H9 (cell line): ENCODE measurements around the gene TP53TG5. TPM values are rescaled to one million over a fixed set of nuclear protein-coding genes. Genes with fewer than 3 reads are reported as not detected.

Experiments used
- DNase-seq: peaks from one replicate; pipeline ENCODE4 v3.0.0-alpha.2; 2017
- H2AFZ ChIP-seq: one replicate; pipeline ENCODE4 v1.6.1; 2013; ENCODE audit warnings: mild to moderate bottlenecking, low read length, control low read depth, moderate library complexity
- H2AK5ac ChIP-seq: 2 replicates; pipeline ENCODE4 v1.6.1; 2013; ENCODE audit warnings: low read length, control low read depth, mixed read lengths; ENCODE audit not compliant: insufficient read length
- H2BK120ac ChIP-seq: one replicate; pipeline ENCODE4 v1.6.1; 2013; ENCODE audit warnings: low read depth, mild to moderate bottlenecking, low read length, control low read depth, inconsistent platforms; ENCODE audit not compliant: poor library complexity, severe bottlenecking
- H2BK12ac ChIP-seq: 2 replicates; pipeline ENCODE4 v1.6.1; 2013; ENCODE audit warnings: low read length, control low read depth, mixed read lengths, low read depth; ENCODE audit not compliant: insufficient read length
- H2BK15ac ChIP-seq: 2 replicates; pipeline ENCODE4 v1.6.1; 2013; ENCODE audit warnings: low read depth, low read length, control low read depth
- H2BK20ac ChIP-seq: one replicate; pipeline ENCODE4 v1.6.1; 2013; ENCODE audit warnings: low read depth, mild to moderate bottlenecking, low read length, control low read depth, inconsistent platforms; ENCODE audit not compliant: poor library complexity, severe bottlenecking
- H2BK5ac ChIP-seq: 2 replicates; pipeline ENCODE4 v1.6.1; 2013; ENCODE audit warnings: low read length, control low read depth, mixed read lengths; ENCODE audit not compliant: insufficient read length
- H3K14ac ChIP-seq: 2 replicates; pipeline ENCODE4 v1.6.1; 2013; ENCODE audit warnings: low read length, control low read depth; ENCODE audit not compliant: insufficient read depth
- H3K18ac ChIP-seq: 2 replicates; pipeline ENCODE4 v1.6.1; 2013; ENCODE audit warnings: low read depth, mild to moderate bottlenecking, mixed read lengths, low read length, control low read depth; ENCODE audit not compliant: insufficient read length
- H3K23ac ChIP-seq: 2 replicates; pipeline ENCODE4 v1.6.1; 2013; ENCODE audit warnings: low read length, control low read depth, mixed read lengths, low read depth; ENCODE audit not compliant: insufficient read length
- H3K23me2 ChIP-seq: 2 replicates; pipeline ENCODE4 v1.6.1; 2013; ENCODE audit warnings: low read depth, mild to moderate bottlenecking, mixed read lengths, low read length, control low read depth; ENCODE audit not compliant: insufficient read length, poor library complexity, severe bottlenecking
- H3K27ac ChIP-seq: 2 replicates; pipeline ENCODE4 v1.5.1; 2013; ENCODE audit warnings: low read length, control low read depth, mixed read lengths, low read depth; ENCODE audit not compliant: insufficient read length
- H3K27me3 ChIP-seq: 2 replicates; pipeline ENCODE4 v1.6.1; 2013; ENCODE audit warnings: low read length, control low read depth, inconsistent platforms; ENCODE audit not compliant: insufficient read depth
- H3K4ac ChIP-seq: 2 replicates; pipeline ENCODE4 v1.6.1; 2013; ENCODE audit warnings: low read depth, mild to moderate bottlenecking, control low read depth, inconsistent platforms, low read length, moderate library complexity
- H3K4me1 ChIP-seq: 2 replicates; pipeline ENCODE4 v1.6.1; 2013; ENCODE audit warnings: low read length, control low read depth, inconsistent platforms; ENCODE audit not compliant: insufficient read depth
- H3K4me2 ChIP-seq: 2 replicates; pipeline ENCODE4 v1.6.1; 2013; ENCODE audit warnings: low read length, control low read depth, mixed read lengths; ENCODE audit not compliant: insufficient read length, insufficient read depth
- H3K56ac ChIP-seq: 2 replicates; pipeline ENCODE4 v1.6.1; 2013; ENCODE audit warnings: low read depth, mild to moderate bottlenecking, mixed read lengths, low read length, control low read depth; ENCODE audit not compliant: insufficient read length
- H3K79me1 ChIP-seq: 2 replicates; pipeline ENCODE4 v1.6.1; 2013; ENCODE audit warnings: low read depth, mild to moderate bottlenecking, moderate library complexity, low read length, control low read depth, inconsistent platforms; ENCODE audit not compliant: insufficient read depth, poor library complexity, severe bottlenecking
- H3K79me2 ChIP-seq: 2 replicates; pipeline ENCODE4 v1.6.1; 2013; ENCODE audit warnings: low read length, control low read depth, inconsistent platforms; ENCODE audit not compliant: insufficient read depth
- H3K9ac ChIP-seq: 2 replicates; pipeline ENCODE4 v1.6.1; 2013; ENCODE audit warnings: low read length, control low read depth, mixed read lengths; ENCODE audit not compliant: insufficient read length; ENCODE audit errors: extremely low read depth
- H3K9me3 ChIP-seq: one replicate; pipeline ENCODE4 v1.6.1; 2013; ENCODE audit warnings: low read depth, low read length, inconsistent platforms; ENCODE audit not compliant: control insufficient read depth
- H3T11ph ChIP-seq: one replicate; pipeline ENCODE4 v1.6.1; 2013; ENCODE audit warnings: mild to moderate bottlenecking, low read length, control low read depth, inconsistent platforms
- H4K20me1 ChIP-seq: one replicate; pipeline ENCODE4 v1.6.1; 2013; ENCODE audit not compliant: control insufficient read depth, insufficient read length, insufficient read depth
- H4K5ac ChIP-seq: 2 replicates; pipeline ENCODE4 v1.6.1; 2013; ENCODE audit warnings: low read depth, mild to moderate bottlenecking, mixed read lengths, low read length, control low read depth; ENCODE audit not compliant: insufficient read length
- H4K8ac ChIP-seq: replicated peaks from 2 replicates; pipeline ENCODE4 v1.6.1; 2013; ENCODE audit warnings: low read length, control low read depth, mixed read lengths, low read depth; ENCODE audit not compliant: insufficient read length
- H4K91ac ChIP-seq: 2 replicates; pipeline ENCODE4 v1.6.1; 2013; ENCODE audit warnings: low read depth, mild to moderate bottlenecking, moderate library complexity, mixed read lengths, low read length, control low read depth; ENCODE audit not compliant: insufficient read length
- H3K27ac Mint-ChIP-seq, 3 experiments: 2 replicates in 2 of 3; 3 replicates in 1 of 3; pipeline ENCODE4 v1.8.0; 2020 to 2021; ENCODE audit warnings: mixed read lengths in 3 of 3, mild to moderate bottlenecking in 1 of 3, moderate library complexity in 1 of 3
- H3K27me3 Mint-ChIP-seq: 2 replicates; pipeline ENCODE4 v1.8.0; 2021; ENCODE audit warnings: low read depth, mild to moderate bottlenecking, moderate library complexity, mixed read lengths
- H3K36me3 Mint-ChIP-seq, 3 experiments: 2 replicates in 2 of 3; 3 replicates in 1 of 3; pipeline ENCODE4 v1.8.0; 2020 to 2021; ENCODE audit warnings: low read depth in 3 of 3, mixed read lengths in 3 of 3; ENCODE audit not compliant: insufficient read depth in 1 of 3
- H3K4me1 Mint-ChIP-seq, 2 experiments: 2 replicates each; pipeline ENCODE4 v1.8.0; 2020; ENCODE audit warnings: mixed read lengths in 2 of 2
- H3K4me3 Mint-ChIP-seq, 2 experiments: 2 replicates in 1 of 2; 3 replicates in 1 of 2; pipeline ENCODE4 v1.8.0; 2020 to 2021; ENCODE audit warnings: mild to moderate bottlenecking in 2 of 2, mixed read lengths in 2 of 2, moderate library complexity in 1 of 2
- H3K9me3 Mint-ChIP-seq, 2 experiments: 2 replicates in 1 of 2; 3 replicates in 1 of 2; pipeline ENCODE4 v1.8.0; 2020; ENCODE audit warnings: mild to moderate bottlenecking in 2 of 2, mixed read lengths in 2 of 2, moderate library complexity in 1 of 2
- WGBS: extraction: QIAGEN DNeasy Blood & Tissue Kit; methylation state at CpG from one replicate; pipeline ENCODE4 v1.1.7; 2013; ENCODE audit warnings: missing lambda C conversion rate, low lambda C conversion rate, mixed read lengths; ENCODE audit not compliant: insufficient read length; ENCODE audit errors: extremely low coverage; 5-methylcytosine and 5-hydroxymethylcytosine counted together
- total RNA-seq: library from RNA; stranded (reverse); gene quantifications from 2 replicates; pipeline ENCODE4 v1.2.1, GENCODE V29; 2021
- TF ChIP-seq, protein P1 (sequence below): fragments of 200-600 bp; sonication (generic); conservative IDR thresholded peaks from 3 replicates; pipeline ENCODE4 v1.8.0; 2021; ENCODE audit warnings: antibody characterized with exemption, mild to moderate bottlenecking

The TP53TG5 gene
- total RNA-seq, 1 experiment from 2014 or later, result not detected

GRCh38 chr20:45359069-45359405 is 19.1 kb downstream of the TP53TG5 start:
- H3K23ac ChIP-seq, result no peak overlapping the region
- no peaks in the 10 kb centered on the region for H4K20me1 ChIP-seq
- Mint-ChIP-seq H3K9me3 (no peaks in the 10 kb centered on the region), H3K27me3 (no peaks in the 10 kb centered on the region), H3K36me3 (no peaks in the 10 kb centered on the region), H3K4me1 (peaks cover 38 to 45% of the 10 kb centered on the region in 2 experiments), H3K4me3 (no peak overlapping the region), H3K27ac (no peak overlapping the region)
- H3K4ac ChIP-seq, result no peak overlapping the region
- H3K56ac ChIP-seq, result no peak overlapping the region
- H2BK12ac ChIP-seq, result no peak overlapping the region
- H2AFZ ChIP-seq, result no peak overlapping the region
- H3K27ac ChIP-seq, result no peak overlapping the region
- H3K4me1 ChIP-seq, result peaks cover 5% of the 10 kb centered on the region; the same call in 1 of the 2 replicates
- H4K5ac ChIP-seq, result no peak overlapping the region
- no peak overlapping the region for H3K18ac ChIP-seq
- no peaks in the 10 kb centered on the region; the same call in 1 of the 2 replicates for H3K79me2 ChIP-seq
- no peak overlapping the region for H2AK5ac ChIP-seq
- WGBS, result no CpG with 5 or more reads among the region's 7 CpGs
- TF ChIP-seq, protein P1, sequence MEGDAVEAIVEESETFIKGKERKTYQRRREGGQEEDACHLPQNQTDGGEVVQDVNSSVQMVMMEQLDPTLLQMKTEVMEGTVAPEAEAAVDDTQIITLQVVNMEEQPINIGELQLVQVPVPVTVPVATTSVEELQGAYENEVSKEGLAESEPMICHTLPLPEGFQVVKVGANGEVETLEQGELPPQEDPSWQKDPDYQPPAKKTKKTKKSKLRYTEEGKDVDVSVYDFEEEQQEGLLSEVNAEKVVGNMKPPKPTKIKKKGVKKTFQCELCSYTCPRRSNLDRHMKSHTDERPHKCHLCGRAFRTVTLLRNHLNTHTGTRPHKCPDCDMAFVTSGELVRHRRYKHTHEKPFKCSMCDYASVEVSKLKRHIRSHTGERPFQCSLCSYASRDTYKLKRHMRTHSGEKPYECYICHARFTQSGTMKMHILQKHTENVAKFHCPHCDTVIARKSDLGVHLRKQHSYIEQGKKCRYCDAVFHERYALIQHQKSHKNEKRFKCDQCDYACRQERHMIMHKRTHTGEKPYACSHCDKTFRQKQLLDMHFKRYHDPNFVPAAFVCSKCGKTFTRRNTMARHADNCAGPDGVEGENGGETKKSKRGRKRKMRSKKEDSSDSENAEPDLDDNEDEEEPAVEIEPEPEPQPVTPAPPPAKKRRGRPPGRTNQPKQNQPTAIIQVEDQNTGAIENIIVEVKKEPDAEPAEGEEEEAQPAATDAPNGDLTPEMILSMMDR, result no peak
- H3K23me2 ChIP-seq, result peaks cover 8% of the 10 kb centered on the region
- no peak overlapping the region for H3K4me2 ChIP-seq
- no peak overlapping the region for H3K9ac ChIP-seq
- H3T11ph ChIP-seq, result no peak overlapping the region
- H3K79me1 ChIP-seq, result peaks cover 2% of the 10 kb centered on the region
- no peak overlapping the region for H3K14ac ChIP-seq
- no peaks in the 10 kb centered on the region for H3K27me3 ChIP-seq
- no peak overlapping the region for H4K8ac ChIP-seq
- H4K91ac ChIP-seq, result no peak overlapping the region
- no peak for DNase-seq
- H2BK120ac ChIP-seq, result no peak overlapping the region
- no peak overlapping the region for H2BK5ac ChIP-seq
- H2BK20ac ChIP-seq, result no peak overlapping the region
- H3K9me3 ChIP-seq, result no peaks in the 10 kb centered on the region
- no peak overlapping the region for H2BK15ac ChIP-seq
